ENCODE measurements around the gene ZKSCAN5.

GRCh38 chr7:99478464-99479440, 25.7 kb upstream of the ZKSCAN5 start:
- TF ChIP-seq, protein P1, sequence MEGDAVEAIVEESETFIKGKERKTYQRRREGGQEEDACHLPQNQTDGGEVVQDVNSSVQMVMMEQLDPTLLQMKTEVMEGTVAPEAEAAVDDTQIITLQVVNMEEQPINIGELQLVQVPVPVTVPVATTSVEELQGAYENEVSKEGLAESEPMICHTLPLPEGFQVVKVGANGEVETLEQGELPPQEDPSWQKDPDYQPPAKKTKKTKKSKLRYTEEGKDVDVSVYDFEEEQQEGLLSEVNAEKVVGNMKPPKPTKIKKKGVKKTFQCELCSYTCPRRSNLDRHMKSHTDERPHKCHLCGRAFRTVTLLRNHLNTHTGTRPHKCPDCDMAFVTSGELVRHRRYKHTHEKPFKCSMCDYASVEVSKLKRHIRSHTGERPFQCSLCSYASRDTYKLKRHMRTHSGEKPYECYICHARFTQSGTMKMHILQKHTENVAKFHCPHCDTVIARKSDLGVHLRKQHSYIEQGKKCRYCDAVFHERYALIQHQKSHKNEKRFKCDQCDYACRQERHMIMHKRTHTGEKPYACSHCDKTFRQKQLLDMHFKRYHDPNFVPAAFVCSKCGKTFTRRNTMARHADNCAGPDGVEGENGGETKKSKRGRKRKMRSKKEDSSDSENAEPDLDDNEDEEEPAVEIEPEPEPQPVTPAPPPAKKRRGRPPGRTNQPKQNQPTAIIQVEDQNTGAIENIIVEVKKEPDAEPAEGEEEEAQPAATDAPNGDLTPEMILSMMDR (IDR thresholded peaks at IDR 0.05; ENCODE audit: insufficient read depth, low read depth, low read length): no peak
- TF ChIP-seq EZH2 (IDR thresholded peaks at IDR 0.05; ENCODE audit: insufficient read depth, low read length): no peak

Measured in astrocyte (in vitro differentiated cells and primary cell).